Kidney (tissue), 14 donors: ENCODE data around the gene NANS. TPM values are rescaled to one million over a fixed set of nuclear protein-coding genes. Genes with fewer than 3 reads are reported as not detected.
"Not testable (repeated sequence)": the region's sequence is repeated elsewhere in the genome, so short reads cannot be mapped to it uniquely, and the experiment has no call there.

Experiments
- DNase-seq, 5 donors: peaks; one replicate each; pipeline ENCODE4 v3.0.0-alpha.2; 2013 to 2020
- FAIRE-seq: peaks from 2 replicates; lab custom pipeline; 2012; peaks lifted over from hg19 to GRCh38; lab: Jason Lieb, UNC
- H3K27ac ChIP-seq, 2 donors: one replicate each; pipeline ENCODE4 v1.7.0; 2013; ENCODE audit warnings: low read depth in 2 of 2, low read length in 2 of 2, inconsistent platforms in 1 of 2
- H3K27me3 ChIP-seq: one replicate; pipeline ENCODE4 v1.7.1; 2013; ENCODE audit warnings: low read length, inconsistent platforms; ENCODE audit not compliant: control insufficient read depth, insufficient read depth
- H3K36me3 ChIP-seq, 3 donors: one replicate each; pipeline versions ENCODE4 v1.7.0 to v1.7.1; 2013; ENCODE audit warnings: low read length in 3 of 3, control low read depth in 1 of 3, inconsistent platforms in 1 of 3; ENCODE audit not compliant: insufficient read depth in 3 of 3, control insufficient read depth in 2 of 3
- H3K4me1 ChIP-seq, 3 donors: one replicate each; pipeline versions ENCODE4 v1.7.0 to v1.7.1; 2013; ENCODE audit warnings: low read length in 3 of 3, inconsistent platforms in 1 of 3, low read depth in 1 of 3; ENCODE audit not compliant: control insufficient read depth in 2 of 3, insufficient read depth in 2 of 3
- H3K4me3 ChIP-seq, 3 donors: one replicate each; pipeline versions ENCODE4 v1.7.0 to v1.8.1; 2013; ENCODE audit warnings: low read length in 3 of 3, control low read depth in 1 of 3, inconsistent platforms in 1 of 3
- H3K9ac ChIP-seq, 3 donors: one replicate each; pipeline versions ENCODE4 v1.7.0 to v1.7.1; 2013; ENCODE audit warnings: low read length in 3 of 3, control low read depth in 1 of 3, inconsistent platforms in 1 of 3
- H3K9me3 ChIP-seq, 3 donors: one replicate each; pipeline versions ENCODE4 v1.7.0 to v1.7.1; 2013; ENCODE audit warnings: low read length in 3 of 3, control low read depth in 1 of 3, inconsistent platforms in 1 of 3; ENCODE audit not compliant: control insufficient read depth in 2 of 3, insufficient read depth in 1 of 3
- CTCF ChIP-seq: IDR thresholded peaks from 3 replicates; pipeline ENCODE4 v1.5.1; 2012; ENCODE audit warnings: mild to moderate bottlenecking, moderate library complexity, borderline replicate concordance; ENCODE audit not compliant: insufficient read depth; ENCODE audit errors: extremely low read depth
- intact Hi-C: fragments of 100-400 bp; cut with DNase I; formaldehyde crosslinking; loops from one replicate; pipeline ENCODE4 v1.11.1; 2022
- polyA plus RNA-seq: library from polyadenylated mRNA; stranded (reverse); fragments of 350-450 nt; fragmentation: Illumina TruSeq; extraction: RNeasy Lipid Tissue Mini Kit (QIAGEN cat#74804); gene quantifications from one replicate; pipeline ENCODE4 v1.2.3, GENCODE V29; 2014; ENCODE audit warnings: low read depth, low replicate concordance; ENCODE audit not compliant: insufficient read depth
- total RNA-seq: library from RNA; stranded (reverse); fragmentation: NEBNext Ultra II Directional; extraction: Animal tissue kit (Norgen Biotek cat#: 25700); gene quantifications from one replicate; pipeline ENCODE4 v1.2.1, GENCODE V29; 2021
- donor health status: control.
- donor health status: control.
- donor health status: control.
- donor health status: control.
- donor health status: control.
- donor health status: DM: yes; HTN: yes; CAD: no.
- donor health status: Normal renal cell carcinoma (clear cell type).

The NANS gene
- total and polyA plus RNA-seq, 2 donors from 2014 or later: 35.8 to 47.7 TPM

- no peak for TF ChIP-seq CTCF
- H3K9me3 ChIP-seq: no peaks in the 10 kb centered on the region
- no peak overlapping the region for H3K4me3 ChIP-seq
- H3K36me3 ChIP-seq: no peaks in the 10 kb centered on the region
- DNase-seq (peak in 1 of 5 donors; percentile 51), FAIRE-seq (no peak)
- no peak overlapping the region for H3K27ac ChIP-seq
- H3K4me1 ChIP-seq: peaks cover 0 to 2% (median 0%) of the 10 kb centered on the region in 3 donors
- intact Hi-C loops: no loop called here
- H3K9ac ChIP-seq: no peak overlapping the region
- no peaks in the 10 kb centered on the region for H3K27me3 ChIP-seq
These were observed 48.5 kb downstream of the NANS start for GRCh38 chr9:98105006-98105405.

GRCh38 chr9:98107926-98108325, 51.4 kb downstream of the NANS start:
- Histone ChIP-seq H3K36me3 (no peaks in the 10 kb centered on the region), H3K27ac (no peak overlapping the region), H3K9me3 (no peaks in the 10 kb centered on the region), H3K4me1 (peaks cover 0 to 2% (median 0%) of the 10 kb centered on the region in 3 donors), H3K4me3 (no peak overlapping the region), H3K9ac (no peak overlapping the region), H3K27me3 (no peaks in the 10 kb centered on the region)
- intact Hi-C loops: no loop called here
- no peak for TF ChIP-seq CTCF
- FAIRE-seq: no peak
- no peak for DNase-seq

- FAIRE-seq: no peak
- TF ChIP-seq CTCF: no peak
- Histone ChIP-seq H3K4me3 (no peak overlapping the region), H3K27me3 (no peaks in the 10 kb centered on the region), H3K27ac (no peak overlapping the region), H3K4me1 (peaks cover 0 to 2% (median 0%) of the 10 kb centered on the region in 3 donors), H3K36me3 (no peaks in the 10 kb centered on the region), H3K9me3 (no peaks in the 10 kb centered on the region), H3K9ac (no peak overlapping the region)
- intact Hi-C loops: no loop called here
- DNase-seq: no peak
These were observed 52.0 kb downstream of the NANS start for GRCh38 chr9:98108531-98109031.

GRCh38 chr9:98109052-98109451, 52.5 kb downstream of the NANS start:
- TF ChIP-seq CTCF: no peak
- peak in 1 of 5 donors; percentile 59 for DNase-seq
- Histone ChIP-seq H3K27me3 (no peaks in the 10 kb centered on the region), H3K27ac (no peak overlapping the region), H3K36me3 (no peaks in the 10 kb centered on the region), H3K4me1 (peaks cover 0 to 2% (median 0%) of the 10 kb centered on the region in 3 donors), H3K9ac (no peak overlapping the region), H3K4me3 (no peak overlapping the region), H3K9me3 (no peaks in the 10 kb centered on the region)
- intact Hi-C loops: no loop called here
- FAIRE-seq: no peak

DNA sequence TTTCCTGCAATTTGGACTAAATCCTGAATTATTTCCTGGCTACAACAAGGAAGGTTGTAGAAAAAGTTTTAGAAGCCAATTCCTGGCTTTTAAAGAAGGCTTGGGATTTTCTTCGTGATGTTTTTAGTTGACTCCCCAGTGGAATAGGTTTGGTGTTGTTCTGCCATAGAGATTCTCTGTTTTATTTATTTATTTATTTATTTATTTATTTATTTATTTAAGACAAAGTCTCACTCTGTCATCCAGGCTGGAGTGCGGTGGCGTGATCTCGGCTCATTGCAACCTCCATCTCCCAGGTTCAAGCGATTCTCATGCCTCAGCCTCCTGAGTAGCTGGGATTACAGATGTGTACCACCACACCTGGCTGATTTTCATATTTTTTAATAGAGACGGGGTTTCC, 60.6 kb downstream of the NANS start:
- H3K9me3 ChIP-seq, H3K36me3 ChIP-seq, H3K4me1 ChIP-seq, FAIRE-seq, H3K27me3 ChIP-seq, H3K27ac ChIP-seq, H3K4me3 ChIP-seq, H3K9ac ChIP-seq, intact Hi-C loops: not testable (repeated sequence)
- peak in 1 of 5 donors; percentile 14 for DNase-seq
